ENCODE data around the gene DPH3. TPM values are rescaled to one million over a fixed set of nuclear protein-coding genes. Genes with fewer than 3 reads are reported as not detected.

DPH3 gene
- total and polyA plus RNA-seq, 2 of the 8 experiments (the other 6 are each of a cell fraction or from before 2014, with no cell fraction given): 9.8 to 40.1 TPM

DNA sequence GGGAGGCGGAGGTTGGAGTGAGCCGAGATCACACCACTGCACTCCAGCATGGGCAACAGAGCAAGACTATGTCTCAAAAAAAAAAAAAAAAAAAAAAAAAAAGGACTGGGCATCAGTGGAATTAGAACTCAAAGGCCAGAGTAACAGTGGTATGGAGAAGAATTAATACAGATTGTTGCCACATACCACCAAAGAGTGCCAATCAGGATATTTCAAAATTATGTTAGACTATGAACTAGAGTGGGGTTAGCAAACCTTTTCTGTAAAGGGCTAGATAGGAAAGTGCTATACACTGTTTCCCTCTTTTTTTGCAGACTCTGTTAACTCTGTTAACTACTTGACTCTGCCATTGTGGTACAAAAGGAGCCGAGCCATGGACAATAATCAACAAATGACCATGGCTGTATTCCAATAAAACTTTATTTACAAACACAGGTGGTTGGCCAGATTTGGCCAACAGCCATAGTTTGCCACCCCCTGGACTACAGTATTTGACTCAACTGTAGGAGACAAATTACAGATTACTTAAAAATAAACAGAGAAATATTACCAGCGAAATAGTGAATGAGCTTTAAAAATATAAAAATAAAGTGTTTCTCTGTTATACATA lies 28.6 kb downstream of the DPH3 start (continued):
- TF ChIP-seq SIX5 (IDR thresholded peaks at IDR 0.05; ENCODE audit: low read depth, low read length): no peak
